ENCODE data around the gene ZC2HC1B.
"Not testable (repeated sequence)": the region's sequence is repeated elsewhere in the genome, so short reads cannot be mapped to it uniquely, and the experiment has no call there.

The ZC2HC1B gene

DNA sequence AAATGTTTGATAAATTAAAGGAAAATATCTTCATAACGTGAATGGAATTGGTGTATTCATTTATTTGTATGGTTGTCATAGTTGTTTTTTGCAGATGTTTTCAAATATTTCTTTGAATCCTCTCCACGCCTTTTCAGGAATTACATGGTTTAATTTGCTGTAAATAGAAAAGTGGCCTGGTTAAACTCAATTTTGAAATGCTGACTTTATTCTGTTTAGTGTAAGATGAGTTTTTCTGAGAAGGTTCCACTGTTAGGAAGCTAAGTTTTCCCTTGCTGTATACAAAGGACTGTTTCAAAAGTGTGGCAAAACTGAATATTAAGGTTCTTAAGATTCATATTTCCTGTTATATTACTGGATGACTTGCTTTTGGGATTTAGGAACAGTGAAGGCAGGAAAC is 503 bp upstream of the ZC2HC1B start:
- no peaks in the 10 kb centered on the region for H3K4me1 ChIP-seq (ENCODE audit: control insufficient read depth, insufficient read depth, low read length)
- H3K27ac ChIP-seq (ENCODE audit: extremely low read depth, low read depth, low read length): no peak overlapping the region
- no peaks in the 10 kb centered on the region for H3K9me3 ChIP-seq (ENCODE audit: control insufficient read depth, insufficient read depth, low read depth, low read length)
- no peak overlapping the region for H3K4me3 ChIP-seq (ENCODE audit: low read depth, low read length)
- ChIA-PET CTCF (interaction anchor here (0.5 kb wide), 1 partner anchor 125 kb away, joined by 5 read pairs; no protein-coding TSS in a partner anchor), POLR2A (no interaction called here)
- H3K36me3 ChIP-seq (ENCODE audit: control insufficient read depth in 2 of 2, insufficient read depth in 1 of 2, low read length in 2 of 2): peaks cover 52 to 81% of the 10 kb centered on the region in 2 experiments
- no peak for TF ChIP-seq SCRT1 (tag by site-specific recombination; IDR thresholded peaks at IDR 0.05; ENCODE audit: borderline replicate concordance)
- TF ChIP-seq ZNF596 (tag by site-specific recombination; IDR thresholded peaks at IDR 0.05): no peak
- TF ChIP-seq ZNF560 (tag by site-specific recombination; IDR thresholded peaks at IDR 0.05; ENCODE audit: borderline replicate concordance): no peak
- no peak for TF ChIP-seq ZNF513 (tag by site-specific recombination; IDR thresholded peaks at IDR 0.05)

GRCh38 chr6:143867236-143867635 is 3.0 kb downstream of the ZC2HC1B start:
- peaks cover 19 to 46% of the 10 kb centered on the region in 2 experiments for H3K36me3 ChIP-seq (ENCODE audit: control insufficient read depth in 2 of 2, insufficient read depth in 1 of 2, low read length in 2 of 2)
- CTCF ChIA-PET: interaction anchor here (1.7 kb wide), 1 partner anchor 292 kb away, joined by 6 read pairs; no protein-coding TSS in a partner anchor
- POLR2A ChIA-PET: no interaction called here
- H3K27ac ChIP-seq (ENCODE audit: extremely low read depth, low read depth, low read length): no peak overlapping the region
- TF ChIP-seq WT1 (tag by site-specific recombination; IDR thresholded peaks at IDR 0.05) (no peak), ZNF138 (tag by site-specific recombination; IDR thresholded peaks at IDR 0.05; ENCODE audit: borderline replicate concordance) (no peak), ZNF658 (tag by site-specific recombination; IDR thresholded peaks at IDR 0.05) (no peak), ZNF292 (tag by site-specific recombination; IDR thresholded peaks at IDR 0.05; ENCODE audit: borderline replicate concordance, low read depth) (no peak), ZNF335 (tag by site-specific recombination; conservative IDR thresholded peaks at IDR 0.05) (no peak), GLI4 (tag by site-specific recombination; IDR thresholded peaks at IDR 0.05) (no peak), ZNF664 (tag by site-specific recombination; IDR thresholded peaks at IDR 0.05) (no peak), ZNF391 (tag by site-specific recombination; IDR thresholded peaks at IDR 0.05; ENCODE audit: borderline replicate concordance, low read depth) (no peak)
- TF ChIP-seq, protein P1, sequence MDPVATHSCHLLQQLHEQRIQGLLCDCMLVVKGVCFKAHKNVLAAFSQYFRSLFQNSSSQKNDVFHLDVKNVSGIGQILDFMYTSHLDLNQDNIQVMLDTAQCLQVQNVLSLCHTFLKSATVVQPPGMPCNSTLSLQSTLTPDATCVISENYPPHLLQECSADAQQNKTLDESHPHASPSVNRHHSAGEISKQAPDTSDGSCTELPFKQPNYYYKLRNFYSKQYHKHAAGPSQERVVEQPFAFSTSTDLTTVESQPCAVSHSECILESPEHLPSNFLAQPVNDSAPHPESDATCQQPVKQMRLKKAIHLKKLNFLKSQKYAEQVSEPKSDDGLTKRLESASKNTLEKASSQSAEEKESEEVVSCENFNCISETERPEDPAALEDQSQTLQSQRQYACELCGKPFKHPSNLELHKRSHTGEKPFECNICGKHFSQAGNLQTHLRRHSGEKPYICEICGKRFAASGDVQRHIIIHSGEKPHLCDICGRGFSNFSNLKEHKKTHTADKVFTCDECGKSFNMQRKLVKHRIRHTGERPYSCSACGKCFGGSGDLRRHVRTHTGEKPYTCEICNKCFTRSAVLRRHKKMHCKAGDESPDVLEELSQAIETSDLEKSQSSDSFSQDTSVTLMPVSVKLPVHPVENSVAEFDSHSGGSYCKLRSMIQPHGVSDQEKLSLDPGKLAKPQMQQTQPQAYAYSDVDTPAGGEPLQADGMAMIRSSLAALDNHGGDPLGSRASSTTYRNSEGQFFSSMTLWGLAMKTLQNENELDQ (tag by site-specific recombination; IDR thresholded peaks at IDR 0.05; ENCODE audit: low read depth): no peak
- TF ChIP-seq, protein P2, sequence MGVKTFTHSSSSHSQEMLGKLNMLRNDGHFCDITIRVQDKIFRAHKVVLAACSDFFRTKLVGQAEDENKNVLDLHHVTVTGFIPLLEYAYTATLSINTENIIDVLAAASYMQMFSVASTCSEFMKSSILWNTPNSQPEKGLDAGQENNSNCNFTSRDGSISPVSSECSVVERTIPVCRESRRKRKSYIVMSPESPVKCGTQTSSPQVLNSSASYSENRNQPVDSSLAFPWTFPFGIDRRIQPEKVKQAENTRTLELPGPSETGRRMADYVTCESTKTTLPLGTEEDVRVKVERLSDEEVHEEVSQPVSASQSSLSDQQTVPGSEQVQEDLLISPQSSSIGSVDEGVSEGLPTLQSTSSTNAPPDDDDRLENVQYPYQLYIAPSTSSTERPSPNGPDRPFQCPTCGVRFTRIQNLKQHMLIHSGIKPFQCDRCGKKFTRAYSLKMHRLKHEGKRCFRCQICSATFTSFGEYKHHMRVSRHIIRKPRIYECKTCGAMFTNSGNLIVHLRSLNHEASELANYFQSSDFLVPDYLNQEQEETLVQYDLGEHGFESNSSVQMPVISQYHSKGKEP (tag by site-specific recombination; IDR thresholded peaks at IDR 0.05): no peak
- H3K9me3 ChIP-seq (ENCODE audit: control insufficient read depth, insufficient read depth, low read depth, low read length): no peaks in the 10 kb centered on the region
- no peak overlapping the region for H3K4me3 ChIP-seq (ENCODE audit: low read depth, low read length)
- H3K4me1 ChIP-seq (ENCODE audit: control insufficient read depth, insufficient read depth, low read length): no peaks in the 10 kb centered on the region

GRCh38 chr6:143868808-143869207 is 4.5 kb downstream of the ZC2HC1B start:
- H3K9me3 ChIP-seq (ENCODE audit: control insufficient read depth, insufficient read depth, low read depth, low read length); H3K4me1 ChIP-seq (ENCODE audit: control insufficient read depth, insufficient read depth, low read length); H3K4me3 ChIP-seq (ENCODE audit: low read depth, low read length); POLR2A ChIA-PET; CTCF ChIA-PET; H3K27ac ChIP-seq (ENCODE audit: extremely low read depth, low read depth, low read length): not testable (repeated sequence)
- H3K36me3 ChIP-seq (ENCODE audit: control insufficient read depth in 2 of 2, insufficient read depth in 1 of 2, low read length in 2 of 2): peaks cover 5 to 30% of the 10 kb centered on the region in 2 experiments; a peak in 2 of 3 replicates

Data from HEK293 (cell line).